Measurements from ENCODE around the gene GPR160.

DNA sequence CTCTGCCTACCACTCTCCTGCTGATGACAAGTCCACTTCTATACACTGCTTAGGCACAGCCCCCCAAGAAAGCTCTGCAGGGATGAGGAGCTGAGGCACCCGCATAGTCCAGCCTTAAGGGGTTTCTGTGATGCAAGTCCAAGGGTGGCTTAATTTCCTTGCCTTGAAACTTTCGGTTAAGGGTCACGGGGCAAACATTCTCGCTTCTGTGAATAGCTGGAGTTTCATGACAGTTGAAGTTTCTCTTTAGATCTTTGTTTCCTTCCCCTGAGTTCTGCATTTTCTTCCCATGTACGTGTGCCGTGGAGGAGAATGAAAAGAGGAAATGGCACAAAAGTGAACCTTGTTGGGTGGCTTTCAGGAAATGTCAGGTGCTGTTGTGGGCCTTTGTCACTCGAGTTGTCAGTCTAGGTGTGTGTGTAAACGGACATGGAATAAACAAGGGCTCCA lies 7.0 kb downstream of the GPR160 start:
- TF ChIP-seq POLR2AphosphoS5 (IDR thresholded peaks at IDR 0.05) = peak in 1 of 3 donors; percentile 17
- TF ChIP-seq CTCF (IDR thresholded peaks at IDR 0.05) = no peak
- TF ChIP-seq EP300 (IDR thresholded peaks at IDR 0.05) = no peak

Data from stomach (tissue), 4 donors.